Lower leg skin (tissue), 3 donors: ENCODE data around the gene PSME4.

Source experiments
- CTCF ChIP-seq, 3 donors: fragments of 450-650 bp; IDR thresholded peaks; one replicate each; pipeline ENCODE4 v1.5.1; 2016; ENCODE audit warnings: antibody characterized with exemption in 3 of 3, mild to moderate bottlenecking in 3 of 3, moderate library complexity in 2 of 3
- POLR2A ChIP-seq, 2 donors: fragments of 450-650 bp; IDR thresholded peaks; one replicate each; pipeline ENCODE4 v1.6.1; 2016 to 2017; ENCODE audit warnings: antibody characterized with exemption in 2 of 2, mild to moderate bottlenecking in 1 of 2, moderate library complexity in 1 of 2

GRCh38 chr2:53942280-53942679, 28.5 kb downstream of the PSME4 start:
- no peak for TF ChIP-seq POLR2A (IDR thresholded peaks at IDR 0.05)
- no peak for TF ChIP-seq CTCF (IDR thresholded peaks at IDR 0.05)
